Osteocyte (in vitro differentiated cells): Measurements from ENCODE around the gene SRCAP. TPM values are rescaled to one million over a fixed set of nuclear protein-coding genes. Genes with fewer than 3 reads are reported as not detected.

ENCODE experiments used
- DNase-seq: peaks from one replicate; pipeline ENCODE4 v3.0.0; 2021; ENCODE audit warnings: mixed read lengths; ENCODE audit not compliant: unreplicated experiment; ENCODE audit errors: extremely low spot score
- H3K27ac Mint-ChIP-seq: one replicate; pipeline ENCODE4 v1.8.0; 2021; ENCODE audit warnings: mild to moderate bottlenecking, mixed read lengths; ENCODE audit not compliant: unreplicated experiment
- H3K27me3 Mint-ChIP-seq: one replicate; pipeline ENCODE4 v1.8.0; 2021; ENCODE audit warnings: mixed read lengths; ENCODE audit not compliant: unreplicated experiment
- H3K36me3 Mint-ChIP-seq: one replicate; pipeline ENCODE4 v1.8.0; 2021; ENCODE audit warnings: mixed read lengths; ENCODE audit not compliant: unreplicated experiment
- H3K4me1 Mint-ChIP-seq: one replicate; pipeline ENCODE4 v1.8.0; 2021; ENCODE audit warnings: mixed read lengths; ENCODE audit not compliant: unreplicated experiment
- H3K4me3 Mint-ChIP-seq: one replicate; pipeline ENCODE4 v1.8.0; 2021; ENCODE audit warnings: mild to moderate bottlenecking, moderate library complexity, mixed read lengths; ENCODE audit not compliant: unreplicated experiment
- H3K9me3 Mint-ChIP-seq: one replicate; pipeline ENCODE4 v1.8.0; 2021; ENCODE audit warnings: mixed read lengths; ENCODE audit not compliant: unreplicated experiment
- total RNA-seq: library from RNA; stranded (reverse); gene quantifications from 2 replicates; pipeline ENCODE4 v1.2.1, GENCODE V29; 2021
- TF ChIP-seq, protein P1 (sequence below): fragments of 200-600 bp; sonication (generic); IDR thresholded peaks from 2 replicates; pipeline ENCODE4 v1.5.0; 2021; ENCODE audit warnings: antibody characterized with exemption, mild to moderate bottlenecking, moderate library complexity

The SRCAP gene
- total RNA-seq, 1 donor from 2014 or later, result 69.2 TPM

- no peaks in the 10 kb centered on the region for H3K9me3 Mint-ChIP-seq
- DNase-seq, result peak; percentile 99
- TF ChIP-seq, protein P1, sequence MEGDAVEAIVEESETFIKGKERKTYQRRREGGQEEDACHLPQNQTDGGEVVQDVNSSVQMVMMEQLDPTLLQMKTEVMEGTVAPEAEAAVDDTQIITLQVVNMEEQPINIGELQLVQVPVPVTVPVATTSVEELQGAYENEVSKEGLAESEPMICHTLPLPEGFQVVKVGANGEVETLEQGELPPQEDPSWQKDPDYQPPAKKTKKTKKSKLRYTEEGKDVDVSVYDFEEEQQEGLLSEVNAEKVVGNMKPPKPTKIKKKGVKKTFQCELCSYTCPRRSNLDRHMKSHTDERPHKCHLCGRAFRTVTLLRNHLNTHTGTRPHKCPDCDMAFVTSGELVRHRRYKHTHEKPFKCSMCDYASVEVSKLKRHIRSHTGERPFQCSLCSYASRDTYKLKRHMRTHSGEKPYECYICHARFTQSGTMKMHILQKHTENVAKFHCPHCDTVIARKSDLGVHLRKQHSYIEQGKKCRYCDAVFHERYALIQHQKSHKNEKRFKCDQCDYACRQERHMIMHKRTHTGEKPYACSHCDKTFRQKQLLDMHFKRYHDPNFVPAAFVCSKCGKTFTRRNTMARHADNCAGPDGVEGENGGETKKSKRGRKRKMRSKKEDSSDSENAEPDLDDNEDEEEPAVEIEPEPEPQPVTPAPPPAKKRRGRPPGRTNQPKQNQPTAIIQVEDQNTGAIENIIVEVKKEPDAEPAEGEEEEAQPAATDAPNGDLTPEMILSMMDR, result no peak
- peaks cover 7% of the 10 kb centered on the region for H3K36me3 Mint-ChIP-seq
- peak within 1 kb of the TSS; percentile 90 for H3K4me3 Mint-ChIP-seq
- H3K4me1 Mint-ChIP-seq, result peaks cover 17% of the 10 kb centered on the region
- peak within 1 kb of the TSS; percentile 90 for H3K27ac Mint-ChIP-seq
- H3K27me3 Mint-ChIP-seq, result no peaks in the 10 kb centered on the region
These were observed 49.0 kb downstream of the SRCAP start, which contains the start of gene PHKG2 for GRCh38 chr16:30747799-30748633. TSS of gene PHKG2 (plus strand) at chr16:30748425. CDS start at chr16:30748821, 396 bp downstream.

DNA sequence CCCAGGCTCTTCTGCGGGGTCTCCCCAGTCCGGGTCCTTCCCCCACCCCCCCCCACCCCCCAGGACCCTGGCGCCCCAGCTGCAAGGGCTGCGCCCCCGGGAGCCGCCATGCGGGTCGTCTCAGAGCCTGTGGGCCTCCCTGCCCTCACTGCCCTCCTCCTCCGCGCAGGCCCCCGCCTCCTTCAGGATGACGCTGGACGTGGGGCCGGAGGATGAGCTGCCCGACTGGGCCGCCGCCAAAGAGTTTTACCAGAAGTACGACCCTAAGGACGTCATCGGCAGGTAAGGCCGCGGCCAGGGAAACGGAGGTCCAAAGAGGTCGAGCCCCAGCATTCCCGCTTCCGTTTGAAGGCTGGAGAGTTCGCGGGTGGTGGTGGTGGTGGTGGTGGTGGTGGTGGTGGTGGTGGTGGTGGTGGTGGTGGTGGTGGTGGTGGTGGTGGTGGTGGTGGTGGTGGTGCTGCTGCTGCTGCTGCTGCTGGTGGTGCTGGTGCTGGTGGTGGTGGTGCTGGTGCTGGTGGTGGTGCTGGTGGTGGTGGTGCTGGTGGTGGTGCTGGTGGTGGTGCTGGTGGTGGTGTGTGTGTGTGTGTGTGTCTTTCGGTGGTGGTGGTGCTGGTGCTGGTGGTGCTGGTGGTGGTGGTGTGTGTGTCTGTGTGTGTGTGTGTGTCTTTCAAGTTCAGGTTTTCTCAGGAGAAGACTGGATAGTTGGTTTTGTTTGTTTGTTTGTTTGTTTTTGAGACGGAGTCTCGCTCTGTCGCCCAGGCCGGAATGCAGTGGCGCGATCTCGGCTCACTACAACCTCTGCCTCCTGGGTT, 49.9 kb downstream of the SRCAP start:
- peak overlapping the region; percentile 80 for H3K27ac Mint-ChIP-seq
- no peak for DNase-seq
- TF ChIP-seq, protein P1, result no peak
- H3K4me3 Mint-ChIP-seq, result peak overlapping the region; percentile 90
- peaks cover 17% of the 10 kb centered on the region for H3K4me1 Mint-ChIP-seq
- H3K9me3 Mint-ChIP-seq, result no peaks in the 10 kb centered on the region
- H3K27me3 Mint-ChIP-seq, result no peaks in the 10 kb centered on the region
- peaks cover 3% of the 10 kb centered on the region for H3K36me3 Mint-ChIP-seq

- no peaks in the 10 kb centered on the region for H3K27me3 Mint-ChIP-seq
- H3K4me3 Mint-ChIP-seq, result peak overlapping the region; percentile 72
- no peak overlapping the region for H3K27ac Mint-ChIP-seq
- TF ChIP-seq, protein P1, result no peak
- H3K9me3 Mint-ChIP-seq, result no peaks in the 10 kb centered on the region
- DNase-seq, result no peak
- peaks cover 17% of the 10 kb centered on the region for H3K4me1 Mint-ChIP-seq
- H3K36me3 Mint-ChIP-seq, result peaks cover 10% of the 10 kb centered on the region
These were observed 51.2 kb downstream of the SRCAP start for GRCh38 chr16:30750201-30750600.

DNA sequence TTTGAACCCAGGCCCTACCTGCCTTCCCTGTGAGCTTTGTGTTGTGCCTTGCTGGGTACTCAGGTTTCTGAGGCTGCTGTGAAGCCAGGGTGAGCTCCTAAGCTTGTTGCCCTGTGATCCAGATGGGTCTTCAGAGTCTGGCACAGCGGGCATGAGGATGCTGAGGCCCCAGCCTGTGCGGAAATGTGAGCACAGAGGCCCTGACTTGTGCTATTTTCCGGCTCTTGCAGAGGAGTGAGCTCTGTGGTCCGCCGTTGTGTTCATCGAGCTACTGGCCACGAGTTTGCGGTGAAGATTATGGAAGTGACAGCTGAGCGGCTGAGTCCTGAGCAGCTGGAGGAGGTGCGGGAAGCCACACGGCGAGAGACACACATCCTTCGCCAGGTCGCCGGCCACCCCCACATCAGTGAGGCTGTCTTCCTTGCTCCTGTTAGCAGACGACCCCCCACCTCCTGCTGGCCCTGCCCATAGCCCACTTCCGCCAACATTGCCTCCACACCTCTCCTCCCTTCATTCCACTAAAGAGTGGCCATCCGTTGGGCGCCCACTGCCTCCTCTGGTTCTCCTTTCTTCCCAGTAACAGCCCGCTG, 52.0 kb downstream of the SRCAP start:
- no peak overlapping the region for H3K27ac Mint-ChIP-seq
- no peaks in the 10 kb centered on the region for H3K9me3 Mint-ChIP-seq
- peaks cover 17% of the 10 kb centered on the region for H3K4me1 Mint-ChIP-seq
- peaks cover 11% of the 10 kb centered on the region for H3K36me3 Mint-ChIP-seq
- DNase-seq, result no peak
- TF ChIP-seq, protein P1, result no peak
- no peaks in the 10 kb centered on the region for H3K27me3 Mint-ChIP-seq
- H3K4me3 Mint-ChIP-seq, result peak overlapping the region; percentile 72
